ENCODE measurements around the gene TRPM3.

DNA sequence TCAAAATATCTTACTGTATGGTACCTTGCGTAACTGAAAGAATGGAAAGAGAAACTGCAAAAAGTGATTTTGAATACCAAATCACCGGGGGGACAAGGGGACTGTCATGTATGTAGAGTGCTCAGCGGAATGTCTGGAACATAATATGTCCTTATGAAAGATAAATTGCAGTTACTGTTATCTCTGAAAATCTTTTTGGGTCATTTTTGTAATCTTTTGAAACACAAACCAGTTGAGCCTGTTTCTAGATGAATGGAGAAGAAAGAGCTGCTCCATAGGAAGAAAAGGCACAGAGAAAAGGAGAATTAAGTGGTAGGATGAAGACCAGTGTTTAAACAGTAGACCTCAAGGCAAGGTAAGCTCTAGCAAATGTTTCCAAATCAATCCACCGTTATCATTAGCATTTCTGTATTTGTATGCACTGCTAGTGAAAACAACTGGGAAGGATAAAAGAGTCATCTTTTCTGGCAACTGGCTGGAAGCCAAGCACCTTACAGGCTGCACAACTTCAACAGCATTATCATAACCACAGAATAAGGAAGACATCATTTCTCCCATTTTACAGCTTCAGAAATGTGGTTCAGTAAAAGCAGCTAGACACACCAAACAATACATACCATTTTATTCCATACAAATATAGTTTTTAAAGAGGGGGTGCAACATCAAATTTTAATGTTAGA, 158.5 kb downstream of the TRPM3 start:
- TF ChIP-seq YY1 (IDR thresholded peaks at IDR 0.05; ENCODE audit: insufficient read depth, insufficient read length) (no peak), SUZ12 (IDR thresholded peaks at IDR 0.05; ENCODE audit: extremely low read depth, insufficient read depth, insufficient read length) (no peak)

All from NT2/D1 (cell line).